ENCODE results near the gene PIPOX.

DNA sequence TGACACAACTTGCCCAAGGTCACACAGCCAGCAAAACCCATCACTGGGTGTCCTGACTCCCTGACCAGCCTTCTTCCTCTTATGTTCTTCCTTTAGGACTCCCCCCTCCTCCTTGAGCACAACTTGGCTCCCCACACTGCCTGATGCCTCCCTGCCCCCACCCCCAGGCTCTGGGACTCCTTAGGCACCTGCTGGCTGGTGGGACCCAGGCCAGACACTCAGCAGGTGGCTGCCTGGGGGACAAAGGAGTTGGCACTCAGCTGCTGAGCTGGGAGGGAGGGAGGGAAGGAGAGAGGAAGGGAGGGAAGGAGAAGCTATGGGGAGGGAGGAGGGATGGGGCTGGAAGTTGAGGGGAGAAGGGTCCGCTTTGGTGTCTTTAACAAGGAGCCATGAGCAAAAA, 45.1 kb upstream of the PIPOX start:
- no peak for TF ChIP-seq POLR2A (IDR thresholded peaks at IDR 0.05)
- no peak for TF ChIP-seq CTCF (IDR thresholded peaks at IDR 0.05)
